Osteocyte (in vitro differentiated cells): ENCODE data around the gene NALCN. TPM values are rescaled to one million over a fixed set of nuclear protein-coding genes. Genes with fewer than 3 reads are reported as not detected.

Source experiments
- DNase-seq: peaks from one replicate; pipeline ENCODE4 v3.0.0; 2021; ENCODE audit warnings: mixed read lengths; ENCODE audit not compliant: unreplicated experiment; ENCODE audit errors: extremely low spot score
- H3K27ac Mint-ChIP-seq: one replicate; pipeline ENCODE4 v1.8.0; 2021; ENCODE audit warnings: mild to moderate bottlenecking, mixed read lengths; ENCODE audit not compliant: unreplicated experiment
- H3K27me3 Mint-ChIP-seq: one replicate; pipeline ENCODE4 v1.8.0; 2021; ENCODE audit warnings: mixed read lengths; ENCODE audit not compliant: unreplicated experiment
- H3K36me3 Mint-ChIP-seq: one replicate; pipeline ENCODE4 v1.8.0; 2021; ENCODE audit warnings: mixed read lengths; ENCODE audit not compliant: unreplicated experiment
- H3K4me1 Mint-ChIP-seq: one replicate; pipeline ENCODE4 v1.8.0; 2021; ENCODE audit warnings: mixed read lengths; ENCODE audit not compliant: unreplicated experiment
- H3K4me3 Mint-ChIP-seq: one replicate; pipeline ENCODE4 v1.8.0; 2021; ENCODE audit warnings: mild to moderate bottlenecking, moderate library complexity, mixed read lengths; ENCODE audit not compliant: unreplicated experiment
- H3K9me3 Mint-ChIP-seq: one replicate; pipeline ENCODE4 v1.8.0; 2021; ENCODE audit warnings: mixed read lengths; ENCODE audit not compliant: unreplicated experiment
- total RNA-seq: library from RNA; stranded (reverse); gene quantifications from 2 replicates; pipeline ENCODE4 v1.2.1, GENCODE V29; 2021
- TF ChIP-seq, protein P1 (sequence below): fragments of 200-600 bp; sonication (generic); IDR thresholded peaks from 2 replicates; pipeline ENCODE4 v1.5.0; 2021; ENCODE audit warnings: antibody characterized with exemption, mild to moderate bottlenecking, moderate library complexity

NALCN gene
- total RNA-seq, 1 donor from 2014 or later: 58.8 TPM

GRCh38 chr13:101332583-101332982 is 83.7 kb downstream of the NALCN start:
- no peak for DNase-seq

DNA sequence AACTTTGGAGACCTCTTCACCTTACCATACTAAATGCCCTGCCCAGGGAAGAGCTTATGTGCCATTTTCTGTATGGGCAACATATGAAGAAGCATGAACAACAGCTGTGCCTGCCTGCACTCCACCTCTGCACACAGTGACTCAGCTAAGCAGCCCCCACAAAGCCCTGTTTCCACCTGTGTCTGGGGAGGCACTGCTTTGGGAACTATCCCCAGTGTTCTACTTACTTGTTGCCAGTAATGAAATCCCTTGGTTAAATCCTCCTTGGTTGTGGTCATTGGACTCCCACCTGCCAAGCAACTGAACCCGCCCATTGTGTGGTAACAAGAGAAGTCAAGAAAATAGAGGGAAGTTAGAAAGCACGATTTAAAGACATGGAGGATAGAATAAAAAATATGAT is 84.6 kb downstream of the NALCN start:
- TF ChIP-seq, protein P1, sequence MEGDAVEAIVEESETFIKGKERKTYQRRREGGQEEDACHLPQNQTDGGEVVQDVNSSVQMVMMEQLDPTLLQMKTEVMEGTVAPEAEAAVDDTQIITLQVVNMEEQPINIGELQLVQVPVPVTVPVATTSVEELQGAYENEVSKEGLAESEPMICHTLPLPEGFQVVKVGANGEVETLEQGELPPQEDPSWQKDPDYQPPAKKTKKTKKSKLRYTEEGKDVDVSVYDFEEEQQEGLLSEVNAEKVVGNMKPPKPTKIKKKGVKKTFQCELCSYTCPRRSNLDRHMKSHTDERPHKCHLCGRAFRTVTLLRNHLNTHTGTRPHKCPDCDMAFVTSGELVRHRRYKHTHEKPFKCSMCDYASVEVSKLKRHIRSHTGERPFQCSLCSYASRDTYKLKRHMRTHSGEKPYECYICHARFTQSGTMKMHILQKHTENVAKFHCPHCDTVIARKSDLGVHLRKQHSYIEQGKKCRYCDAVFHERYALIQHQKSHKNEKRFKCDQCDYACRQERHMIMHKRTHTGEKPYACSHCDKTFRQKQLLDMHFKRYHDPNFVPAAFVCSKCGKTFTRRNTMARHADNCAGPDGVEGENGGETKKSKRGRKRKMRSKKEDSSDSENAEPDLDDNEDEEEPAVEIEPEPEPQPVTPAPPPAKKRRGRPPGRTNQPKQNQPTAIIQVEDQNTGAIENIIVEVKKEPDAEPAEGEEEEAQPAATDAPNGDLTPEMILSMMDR: no peak
- Mint-ChIP-seq H3K4me3 (no peak overlapping the region), H3K27me3 (no peaks in the 10 kb centered on the region), H3K27ac (no peak overlapping the region), H3K9me3 (peaks cover 3% of the 10 kb centered on the region), H3K36me3 (peaks cover 31% of the 10 kb centered on the region), H3K4me1 (no peaks in the 10 kb centered on the region)
- no peak for DNase-seq

More at GRCh38 chr13:101332583-101332982, 83.7 kb downstream of the NALCN start:
- Mint-ChIP-seq H3K27ac (no peak overlapping the region), H3K27me3 (no peaks in the 10 kb centered on the region), H3K4me1 (no peaks in the 10 kb centered on the region), H3K4me3 (no peak overlapping the region), H3K36me3 (peaks cover 34% of the 10 kb centered on the region), H3K9me3 (peaks cover 3% of the 10 kb centered on the region)
- TF ChIP-seq, protein P1: no peak

GRCh38 chr13:101327871-101328270 is 88.4 kb downstream of the NALCN start:
- no peaks in the 10 kb centered on the region for H3K27me3 Mint-ChIP-seq
- H3K4me3 Mint-ChIP-seq: no peak overlapping the region
- peaks cover 27% of the 10 kb centered on the region for H3K36me3 Mint-ChIP-seq
- TF ChIP-seq, protein P1: no peak
- no peaks in the 10 kb centered on the region for H3K4me1 Mint-ChIP-seq
- no peak overlapping the region for H3K27ac Mint-ChIP-seq
- peaks cover 3% of the 10 kb centered on the region for H3K9me3 Mint-ChIP-seq
- no peak for DNase-seq

- no peaks in the 10 kb centered on the region for H3K27me3 Mint-ChIP-seq
- no peak overlapping the region for H3K27ac Mint-ChIP-seq
- H3K36me3 Mint-ChIP-seq: peaks cover 23% of the 10 kb centered on the region
- TF ChIP-seq, protein P1: no peak
- no peak for DNase-seq
- no peaks in the 10 kb centered on the region for H3K4me1 Mint-ChIP-seq
- H3K4me3 Mint-ChIP-seq: no peak overlapping the region
- no peaks in the 10 kb centered on the region for H3K9me3 Mint-ChIP-seq
Observed at GRCh38 chr13:101326710-101327109, 89.6 kb downstream of the NALCN start.

- Mint-ChIP-seq H3K27ac (no peak overlapping the region), H3K4me1 (no peaks in the 10 kb centered on the region), H3K36me3 (peaks cover 13% of the 10 kb centered on the region), H3K4me3 (no peak overlapping the region), H3K27me3 (no peaks in the 10 kb centered on the region), H3K9me3 (peaks cover 4% of the 10 kb centered on the region)
- TF ChIP-seq, protein P1: no peak
- DNase-seq: no peak
Observed at GRCh38 chr13:101325423-101325822, 90.9 kb downstream of the NALCN start.
